GM23338 (cell line): Measurements from ENCODE around the gene TJP2. TPM values are rescaled to one million over a fixed set of nuclear protein-coding genes. Genes with fewer than 3 reads are reported as not detected.

Experiments used
- ATAC-seq: fragments of 200-7000 bp; cut with Tn5 transposase; 3 replicates; pipeline ENCODE4 v1.9.1; 2020
- DNase-seq: peaks from one replicate; pipeline ENCODE4 v3.0.0-alpha.2; 2015; ENCODE audit warnings: low spot score
- H2AFZ ChIP-seq: fragments of 200-600 bp; sonication (generic); 2 replicates; pipeline ENCODE4 v1.8.0; 2016; ENCODE audit warnings: antibody characterized with exemption, mild to moderate bottlenecking, moderate library complexity
- H3F3A ChIP-seq: fragments of 200-600 bp; sonication (generic); replicated peaks from 2 replicates; pipeline ENCODE4 v1.8.0; 2017; ENCODE audit warnings: antibody characterized with exemption, mixed run types, low read depth
- H3K27ac ChIP-seq: fragments of 200-600 bp; sonication (generic); 2 replicates; pipeline ENCODE4 v1.6.1; 2016; ENCODE audit warnings: low read depth
- H3K27me3 ChIP-seq: fragments of 200-600 bp; sonication (generic); 2 replicates; pipeline ENCODE4 v1.8.0; 2016; ENCODE audit warnings: mild to moderate bottlenecking, mixed run types, moderate library complexity; ENCODE audit not compliant: insufficient read depth
- H3K36me3 ChIP-seq: fragments of 200-600 bp; sonication (generic); 2 replicates; pipeline ENCODE4 v1.8.0; 2016; ENCODE audit warnings: mild to moderate bottlenecking; ENCODE audit not compliant: insufficient read depth
- H3K4me1 ChIP-seq: fragments of 200-600 bp; sonication (generic); 2 replicates; pipeline ENCODE4 v1.8.0; 2016; ENCODE audit warnings: mild to moderate bottlenecking, moderate library complexity; ENCODE audit not compliant: insufficient read depth
- H3K4me2 ChIP-seq: fragments of 200-600 bp; sonication (generic); 2 replicates; pipeline ENCODE4 v1.7.1; 2017; ENCODE audit warnings: mixed run types
- H3K4me3 ChIP-seq: fragments of 200-600 bp; sonication (generic); 2 replicates; pipeline ENCODE4 v1.6.1; 2016; ENCODE audit warnings: mixed run types
- H3K79me2 ChIP-seq: fragments of 200-600 bp; sonication (generic); replicated peaks from 2 replicates; pipeline ENCODE4 v1.8.0; 2017; ENCODE audit warnings: mild to moderate bottlenecking; ENCODE audit not compliant: insufficient read depth
- H3K9me2 ChIP-seq: fragments of 200-600 bp; sonication (generic); 2 replicates; pipeline ENCODE4 v1.8.0; 2017; ENCODE audit not compliant: insufficient read depth
- H4K20me1 ChIP-seq: fragments of 200-600 bp; sonication (generic); replicated peaks from 2 replicates; pipeline ENCODE4 v1.8.0; 2017; ENCODE audit warnings: mild to moderate bottlenecking; ENCODE audit not compliant: insufficient read depth
- H3K27ac Mint-ChIP-seq: 2 replicates; pipeline ENCODE4 v1.8.0; 2020; ENCODE audit warnings: inconsistent platforms, mild to moderate bottlenecking, moderate library complexity, mixed read lengths
- H3K27me3 Mint-ChIP-seq: 3 replicates; pipeline ENCODE4 v1.8.0; 2022; ENCODE audit warnings: low read depth, mild to moderate bottlenecking, moderate library complexity, mixed read lengths, inconsistent platforms; ENCODE audit not compliant: insufficient read depth, poor library complexity
- H3K36me3 Mint-ChIP-seq: 3 replicates; pipeline ENCODE4 v1.8.0; 2021; ENCODE audit warnings: low read depth, mild to moderate bottlenecking, inconsistent platforms, moderate library complexity, mixed read lengths
- H3K4me1 Mint-ChIP-seq: 3 replicates; pipeline ENCODE4 v1.8.0; 2020; ENCODE audit warnings: mild to moderate bottlenecking, inconsistent platforms, mixed read lengths
- H3K4me3 Mint-ChIP-seq: 3 replicates; pipeline ENCODE4 v1.8.0; 2021; ENCODE audit warnings: moderate library complexity, mild to moderate bottlenecking, inconsistent platforms, mixed read lengths
- H3K9me3 Mint-ChIP-seq: 3 replicates; pipeline ENCODE4 v1.8.0; 2020; ENCODE audit warnings: moderate library complexity, mild to moderate bottlenecking, inconsistent platforms, mixed read lengths
- CREB1 ChIP-seq: fragments of 250-450 bp; sonication (Bioruptor Pico); IDR thresholded peaks from 2 replicates; pipeline ENCODE4 v1.5.0; 2020; ENCODE audit warnings: low read depth, mild to moderate bottlenecking, moderate library complexity
- NANOG ChIP-seq: IDR thresholded peaks from 2 replicates; pipeline ENCODE4 v1.6.1; 2016; ENCODE audit warnings: antibody characterized with exemption, borderline replicate concordance
- ZNF114 ChIP-seq: fragments of 250-450 bp; sonication (Bioruptor Pico); IDR thresholded peaks from 2 replicates; pipeline ENCODE4 v1.5.0; 2020; ENCODE audit warnings: mild to moderate bottlenecking, moderate library complexity
- polyA plus RNA-seq: library from polyadenylated mRNA; unstranded; fragments of >200 nt; fragmentation: Nextera tagmentation; extraction: Ambion mirVana; gene quantifications from 2 replicates; pipeline ENCODE4 v1.2.1, GENCODE V29; 2016
- total RNA-seq: library from RNA; depleted of rRNA; stranded (reverse); fragments of >200 nt; shearing (Covaris generic); gene quantifications from 2 replicates; pipeline ENCODE4 v1.2.3, GENCODE V29; 2014
- TF ChIP-seq, protein P1 (sequence below): IDR thresholded peaks from 2 replicates; pipeline ENCODE4 v1.6.1; 2016; ENCODE audit warnings: antibody characterized with exemption
- TF ChIP-seq, protein P2 (sequence below): IDR thresholded peaks from one replicate; pipeline ENCODE4 v1.6.1; 2018; ENCODE audit warnings: antibody characterized with exemption; ENCODE audit not compliant: unreplicated experiment
- TF ChIP-seq, protein P3 (sequence below), 2 experiments: fragments of 200-600 bp in 1 of 2; sonication (generic) in 1 of 2; conservative IDR thresholded peaks; 2 replicates each; pipeline versions ENCODE4 v1.5.1 to v1.6.1; 2016 to 2017; ENCODE audit warnings: antibody characterized with exemption in 2 of 2, low read depth in 2 of 2, mild to moderate bottlenecking in 2 of 2, moderate library complexity in 1 of 2
- TF ChIP-seq, protein P4 (sequence below): fragments of 250-450 bp; sonication (Bioruptor Pico); IDR thresholded peaks from 2 replicates; pipeline ENCODE4 v1.5.0; 2020; ENCODE audit warnings: mild to moderate bottlenecking, moderate library complexity

The TJP2 gene
- total and polyA plus RNA-seq, 2 experiments from 2014 or later, result 37.6 to 234 TPM

DNA sequence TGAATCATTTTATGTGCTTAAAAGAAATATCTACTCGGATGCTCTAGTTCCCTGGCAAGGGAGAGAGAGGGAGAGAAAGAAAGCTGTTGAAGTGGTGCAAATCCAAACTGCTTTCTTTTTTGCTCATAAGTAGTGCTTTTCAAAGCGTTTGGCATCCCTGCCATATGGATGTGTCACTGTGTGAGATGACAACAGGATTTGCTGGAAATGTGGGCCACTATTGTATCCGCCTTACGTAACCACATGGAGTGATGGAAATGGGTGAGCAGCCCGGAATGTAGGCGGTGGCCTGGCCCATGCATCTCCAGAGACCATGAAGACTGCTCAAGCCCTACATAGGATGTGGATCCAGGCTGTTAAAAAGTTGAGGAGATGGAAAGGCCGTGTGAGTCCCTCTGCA is 30.8 kb downstream of the TJP2 start:
- H3K79me2 ChIP-seq, result peaks cover 81% of the 10 kb centered on the region
- peak overlapping the region; percentile 36; the same call in 1 of the 2 replicates for H3K4me2 ChIP-seq
- Mint-ChIP-seq H3K9me3 (no peaks in the 10 kb centered on the region), H3K4me1 (peaks cover 62% of the 10 kb centered on the region), H3K27ac (peak overlapping the region; percentile 91), H3K4me3 (no peak overlapping the region), H3K27me3 (peaks cover 4% of the 10 kb centered on the region), H3K36me3 (no peaks in the 10 kb centered on the region; the same call in 2 of the 3 replicates)
- H2AFZ ChIP-seq, result no peak overlapping the region
- peaks cover 47% of the 10 kb centered on the region for H3K4me1 ChIP-seq
- H3K4me3 ChIP-seq, result no peak overlapping the region
- peak overlapping the region; percentile 80 for H3K27ac ChIP-seq
- 0 out of 2 replicates have a peak, but pooled peaks cover 7% of the 10 kb centered on the region for H4K20me1 ChIP-seq
- H3K27me3 ChIP-seq, result no peaks in the 10 kb centered on the region
- ATAC-seq (peak; percentile 49), DNase-seq (peak; percentile 32)
- TF ChIP-seq, protein P1, sequence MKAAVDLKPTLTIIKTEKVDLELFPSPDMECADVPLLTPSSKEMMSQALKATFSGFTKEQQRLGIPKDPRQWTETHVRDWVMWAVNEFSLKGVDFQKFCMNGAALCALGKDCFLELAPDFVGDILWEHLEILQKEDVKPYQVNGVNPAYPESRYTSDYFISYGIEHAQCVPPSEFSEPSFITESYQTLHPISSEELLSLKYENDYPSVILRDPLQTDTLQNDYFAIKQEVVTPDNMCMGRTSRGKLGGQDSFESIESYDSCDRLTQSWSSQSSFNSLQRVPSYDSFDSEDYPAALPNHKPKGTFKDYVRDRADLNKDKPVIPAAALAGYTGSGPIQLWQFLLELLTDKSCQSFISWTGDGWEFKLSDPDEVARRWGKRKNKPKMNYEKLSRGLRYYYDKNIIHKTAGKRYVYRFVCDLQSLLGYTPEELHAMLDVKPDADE, result no peak
- no peak for TF ChIP-seq NANOG
- H3K36me3 ChIP-seq, result no peaks in the 10 kb centered on the region
- no peaks in the 10 kb centered on the region for H3F3A ChIP-seq
- H3K9me2 ChIP-seq, result no peaks in the 10 kb centered on the region; the same call in 1 of the 2 replicates

DNA sequence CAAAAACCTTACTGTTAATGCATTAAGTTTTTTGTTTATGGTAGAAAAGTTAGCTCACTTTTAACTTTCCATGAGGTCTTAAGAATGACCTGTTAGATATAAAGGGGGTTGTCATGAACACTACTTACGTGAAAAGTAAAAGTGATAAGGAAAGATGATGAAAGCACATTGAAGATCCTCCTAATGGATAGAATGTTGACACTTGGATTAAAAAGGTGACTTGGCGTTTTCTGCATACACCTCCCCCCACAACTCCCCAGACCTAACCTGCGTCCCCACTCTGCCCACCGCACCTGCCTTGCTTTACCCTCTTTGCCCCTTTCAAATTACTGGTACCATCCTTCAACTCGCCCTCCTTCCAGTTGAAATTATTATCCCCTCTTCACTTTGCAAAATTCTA is 32.0 kb downstream of the TJP2 start:
- DNase-seq, result no peak
- Mint-ChIP-seq H3K27ac (peak overlapping the region; percentile 91), H3K36me3 (no peaks in the 10 kb centered on the region; the same call in 2 of the 3 replicates), H3K27me3 (peaks cover 4% of the 10 kb centered on the region), H3K9me3 (no peaks in the 10 kb centered on the region), H3K4me1 (peaks cover 53% of the 10 kb centered on the region), H3K4me3 (no peak overlapping the region)
- Histone ChIP-seq H3K27ac (no peak overlapping the region), H3K9me2 (no peaks in the 10 kb centered on the region; the same call in 1 of the 2 replicates), H3K36me3 (no peaks in the 10 kb centered on the region), H2AFZ (no peak overlapping the region), H3K79me2 (peaks cover 80% of the 10 kb centered on the region), H3K4me2 (no peak overlapping the region), H3F3A (no peaks in the 10 kb centered on the region), H3K4me1 (peaks cover 42% of the 10 kb centered on the region), H3K27me3 (no peaks in the 10 kb centered on the region), H3K4me3 (no peak overlapping the region), H4K20me1 (0 out of 2 replicates have a peak, but pooled peaks cover 7% of the 10 kb centered on the region)
- ATAC-seq, result no peak
- TF ChIP-seq CREB1 (CRISPR knock-in tag), result no peak
- TF ChIP-seq, protein P2, sequence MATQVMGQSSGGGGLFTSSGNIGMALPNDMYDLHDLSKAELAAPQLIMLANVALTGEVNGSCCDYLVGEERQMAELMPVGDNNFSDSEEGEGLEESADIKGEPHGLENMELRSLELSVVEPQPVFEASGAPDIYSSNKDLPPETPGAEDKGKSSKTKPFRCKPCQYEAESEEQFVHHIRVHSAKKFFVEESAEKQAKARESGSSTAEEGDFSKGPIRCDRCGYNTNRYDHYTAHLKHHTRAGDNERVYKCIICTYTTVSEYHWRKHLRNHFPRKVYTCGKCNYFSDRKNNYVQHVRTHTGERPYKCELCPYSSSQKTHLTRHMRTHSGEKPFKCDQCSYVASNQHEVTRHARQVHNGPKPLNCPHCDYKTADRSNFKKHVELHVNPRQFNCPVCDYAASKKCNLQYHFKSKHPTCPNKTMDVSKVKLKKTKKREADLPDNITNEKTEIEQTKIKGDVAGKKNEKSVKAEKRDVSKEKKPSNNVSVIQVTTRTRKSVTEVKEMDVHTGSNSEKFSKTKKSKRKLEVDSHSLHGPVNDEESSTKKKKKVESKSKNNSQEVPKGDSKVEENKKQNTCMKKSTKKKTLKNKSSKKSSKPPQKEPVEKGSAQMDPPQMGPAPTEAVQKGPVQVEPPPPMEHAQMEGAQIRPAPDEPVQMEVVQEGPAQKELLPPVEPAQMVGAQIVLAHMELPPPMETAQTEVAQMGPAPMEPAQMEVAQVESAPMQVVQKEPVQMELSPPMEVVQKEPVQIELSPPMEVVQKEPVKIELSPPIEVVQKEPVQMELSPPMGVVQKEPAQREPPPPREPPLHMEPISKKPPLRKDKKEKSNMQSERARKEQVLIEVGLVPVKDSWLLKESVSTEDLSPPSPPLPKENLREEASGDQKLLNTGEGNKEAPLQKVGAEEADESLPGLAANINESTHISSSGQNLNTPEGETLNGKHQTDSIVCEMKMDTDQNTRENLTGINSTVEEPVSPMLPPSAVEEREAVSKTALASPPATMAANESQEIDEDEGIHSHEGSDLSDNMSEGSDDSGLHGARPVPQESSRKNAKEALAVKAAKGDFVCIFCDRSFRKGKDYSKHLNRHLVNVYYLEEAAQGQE, result no peak
- TF ChIP-seq ZNF114 (CRISPR knock-in tag), result no peak
- TF ChIP-seq, protein P3, sequence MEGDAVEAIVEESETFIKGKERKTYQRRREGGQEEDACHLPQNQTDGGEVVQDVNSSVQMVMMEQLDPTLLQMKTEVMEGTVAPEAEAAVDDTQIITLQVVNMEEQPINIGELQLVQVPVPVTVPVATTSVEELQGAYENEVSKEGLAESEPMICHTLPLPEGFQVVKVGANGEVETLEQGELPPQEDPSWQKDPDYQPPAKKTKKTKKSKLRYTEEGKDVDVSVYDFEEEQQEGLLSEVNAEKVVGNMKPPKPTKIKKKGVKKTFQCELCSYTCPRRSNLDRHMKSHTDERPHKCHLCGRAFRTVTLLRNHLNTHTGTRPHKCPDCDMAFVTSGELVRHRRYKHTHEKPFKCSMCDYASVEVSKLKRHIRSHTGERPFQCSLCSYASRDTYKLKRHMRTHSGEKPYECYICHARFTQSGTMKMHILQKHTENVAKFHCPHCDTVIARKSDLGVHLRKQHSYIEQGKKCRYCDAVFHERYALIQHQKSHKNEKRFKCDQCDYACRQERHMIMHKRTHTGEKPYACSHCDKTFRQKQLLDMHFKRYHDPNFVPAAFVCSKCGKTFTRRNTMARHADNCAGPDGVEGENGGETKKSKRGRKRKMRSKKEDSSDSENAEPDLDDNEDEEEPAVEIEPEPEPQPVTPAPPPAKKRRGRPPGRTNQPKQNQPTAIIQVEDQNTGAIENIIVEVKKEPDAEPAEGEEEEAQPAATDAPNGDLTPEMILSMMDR (conservative IDR thresholded peaks at IDR 0.05; ENCODE audit: low read depth in 2 of 2), result no peak
- TF ChIP-seq, protein P4, sequence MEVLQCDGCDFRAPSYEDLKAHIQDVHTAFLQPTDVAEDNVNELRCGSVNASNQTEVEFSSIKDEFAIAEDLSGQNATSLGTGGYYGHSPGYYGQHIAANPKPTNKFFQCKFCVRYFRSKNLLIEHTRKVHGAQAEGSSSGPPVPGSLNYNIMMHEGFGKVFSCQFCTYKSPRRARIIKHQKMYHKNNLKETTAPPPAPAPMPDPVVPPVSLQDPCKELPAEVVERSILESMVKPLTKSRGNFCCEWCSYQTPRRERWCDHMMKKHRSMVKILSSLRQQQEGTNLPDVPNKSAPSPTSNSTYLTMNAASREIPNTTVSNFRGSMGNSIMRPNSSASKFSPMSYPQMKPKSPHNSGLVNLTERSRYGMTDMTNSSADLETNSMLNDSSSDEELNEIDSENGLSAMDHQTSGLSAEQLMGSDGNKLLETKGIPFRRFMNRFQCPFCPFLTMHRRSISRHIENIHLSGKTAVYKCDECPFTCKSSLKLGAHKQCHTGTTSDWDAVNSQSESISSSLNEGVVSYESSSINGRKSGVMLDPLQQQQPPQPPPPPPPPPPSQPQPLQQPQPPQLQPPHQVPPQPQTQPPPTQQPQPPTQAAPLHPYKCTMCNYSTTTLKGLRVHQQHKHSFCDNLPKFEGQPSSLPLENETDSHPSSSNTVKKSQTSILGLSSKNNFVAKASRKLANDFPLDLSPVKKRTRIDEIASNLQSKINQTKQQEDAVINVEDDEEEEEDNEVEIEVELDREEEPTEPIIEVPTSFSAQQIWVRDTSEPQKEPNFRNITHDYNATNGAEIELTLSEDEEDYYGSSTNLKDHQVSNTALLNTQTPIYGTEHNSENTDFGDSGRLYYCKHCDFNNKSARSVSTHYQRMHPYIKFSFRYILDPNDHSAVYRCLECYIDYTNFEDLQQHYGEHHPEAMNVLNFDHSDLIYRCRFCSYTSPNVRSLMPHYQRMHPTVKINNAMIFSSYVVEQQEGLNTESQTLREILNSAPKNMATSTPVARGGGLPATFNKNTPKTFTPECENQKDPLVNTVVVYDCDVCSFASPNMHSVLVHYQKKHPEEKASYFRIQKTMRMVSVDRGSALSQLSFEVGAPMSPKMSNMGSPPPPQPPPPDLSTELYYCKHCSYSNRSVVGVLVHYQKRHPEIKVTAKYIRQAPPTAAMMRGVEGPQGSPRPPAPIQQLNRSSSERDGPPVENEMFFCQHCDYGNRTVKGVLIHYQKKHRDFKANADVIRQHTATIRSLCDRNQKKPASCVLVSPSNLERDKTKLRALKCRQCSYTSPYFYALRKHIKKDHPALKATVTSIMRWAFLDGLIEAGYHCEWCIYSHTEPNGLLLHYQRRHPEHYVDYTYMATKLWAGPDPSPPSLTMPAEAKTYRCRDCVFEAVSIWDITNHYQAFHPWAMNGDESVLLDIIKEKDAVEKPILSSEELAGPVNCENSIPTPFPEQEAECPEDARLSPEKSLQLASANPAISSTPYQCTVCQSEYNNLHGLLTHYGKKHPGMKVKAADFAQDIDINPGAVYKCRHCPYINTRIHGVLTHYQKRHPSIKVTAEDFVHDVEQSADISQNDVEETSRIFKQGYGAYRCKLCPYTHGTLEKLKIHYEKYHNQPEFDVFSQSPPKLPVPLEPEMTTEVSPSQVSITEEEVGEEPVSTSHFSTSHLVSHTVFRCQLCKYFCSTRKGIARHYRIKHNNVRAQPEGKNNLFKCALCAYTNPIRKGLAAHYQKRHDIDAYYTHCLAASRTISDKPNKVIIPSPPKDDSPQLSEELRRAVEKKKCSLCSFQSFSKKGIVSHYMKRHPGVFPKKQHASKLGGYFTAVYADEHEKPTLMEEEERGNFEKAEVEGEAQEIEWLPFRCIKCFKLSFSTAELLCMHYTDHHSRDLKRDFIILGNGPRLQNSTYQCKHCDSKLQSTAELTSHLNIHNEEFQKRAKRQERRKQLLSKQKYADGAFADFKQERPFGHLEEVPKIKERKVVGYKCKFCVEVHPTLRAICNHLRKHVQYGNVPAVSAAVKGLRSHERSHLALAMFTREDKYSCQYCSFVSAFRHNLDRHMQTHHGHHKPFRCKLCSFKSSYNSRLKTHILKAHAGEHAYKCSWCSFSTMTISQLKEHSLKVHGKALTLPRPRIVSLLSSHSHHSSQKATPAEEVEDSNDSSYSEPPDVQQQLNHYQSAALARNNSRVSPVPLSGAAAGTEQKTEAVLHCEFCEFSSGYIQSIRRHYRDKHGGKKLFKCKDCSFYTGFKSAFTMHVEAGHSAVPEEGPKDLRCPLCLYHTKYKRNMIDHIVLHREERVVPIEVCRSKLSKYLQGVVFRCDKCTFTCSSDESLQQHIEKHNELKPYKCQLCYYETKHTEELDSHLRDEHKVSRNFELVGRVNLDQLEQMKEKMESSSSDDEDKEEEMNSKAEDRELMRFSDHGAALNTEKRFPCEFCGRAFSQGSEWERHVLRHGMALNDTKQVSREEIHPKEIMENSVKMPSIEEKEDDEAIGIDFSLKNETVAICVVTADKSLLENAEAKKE (CRISPR knock-in tag), result no peak
- TF ChIP-seq, protein P1, result no peak
